Breast epithelium (tissue), 4 donors: ENCODE results near the gene RAB5IF. TPM values are rescaled to one million over a fixed set of nuclear protein-coding genes. Genes with fewer than 3 reads are reported as not detected.

Experiments used
- DNase-seq, 2 donors: peaks; one replicate each; pipeline ENCODE4 v3.0.0-alpha.2; 2019; ENCODE audit warnings: low spot score in 2 of 2
- H3K27ac ChIP-seq, 2 donors: fragments of 200-600 bp; sonication (generic) in 1 of 2; one replicate each; pipeline ENCODE4 v1.5.1; 2016 to 2019; ENCODE audit warnings: mild to moderate bottlenecking in 1 of 2
- H3K27me3 ChIP-seq, 2 donors: fragments of 200-600 bp; sonication (generic) in 1 of 2; one replicate each; pipeline versions ENCODE4 v1.5.1 to v1.6.0; 2017 to 2019; ENCODE audit warnings: control low read depth in 1 of 2, mild to moderate bottlenecking in 1 of 2
- H3K36me3 ChIP-seq: fragments of 200-600 bp; one replicate; pipeline ENCODE4 v1.5.1; 2019
- H3K4me1 ChIP-seq, 2 donors: fragments of 200-600 bp; sonication (generic); one replicate each; pipeline ENCODE4 v1.5.1; 2016 to 2019; ENCODE audit warnings: control low read depth in 1 of 2
- H3K4me3 ChIP-seq, 3 donors: fragments of 200-600 bp; sonication (generic); 1 replicate in 2 of 3; 2 replicates in 1 of 3; pipeline ENCODE4 v1.5.1; 2016 to 2019; ENCODE audit warnings: mild to moderate bottlenecking in 3 of 3, moderate library complexity in 2 of 3
- H3K9me3 ChIP-seq, 2 donors: fragments of 200-600 bp; sonication (generic) in 1 of 2; one replicate each; pipeline ENCODE4 v1.5.1; 2016 to 2019; ENCODE audit warnings: control low read depth in 1 of 2
- POLR2A ChIP-seq: fragments of 450-650 bp; IDR thresholded peaks from one replicate; pipeline ENCODE4 v1.6.1; 2016; ENCODE audit warnings: antibody characterized with exemption, mild to moderate bottlenecking, moderate library complexity
- POLR2AphosphoS5 ChIP-seq, 3 donors: sonication (generic); formaldehyde crosslinking; IDR thresholded peaks; one replicate each; pipeline ENCODE4 v1.6.1; 2017; ENCODE audit warnings: antibody characterized with exemption in 3 of 3
- intact Hi-C: fragments of 100-400 bp; cut with DNase I; formaldehyde crosslinking; loops from one replicate; pipeline ENCODE4 v1.15.1; 2023; ENCODE audit warnings: low total_unique reads
- total RNA-seq, 3 donors: library from RNA; depleted of rRNA; stranded (reverse); fragments of >200 nt; gene quantifications; one replicate each; pipeline ENCODE4 v1.1.0, GENCODE V29; 2016
- TF ChIP-seq, protein P1 (sequence below), 3 donors: fragments of 450-650 bp; IDR thresholded peaks; one replicate each; pipeline ENCODE4 v1.5.1; 2016 to 2017; ENCODE audit warnings: antibody characterized with exemption in 3 of 3, mild to moderate bottlenecking in 3 of 3, moderate library complexity in 3 of 3

Gene RAB5IF
- total RNA-seq, 3 donors from 2014 or later, result 70.2 to 79.9 (median 77.7) TPM

DNA sequence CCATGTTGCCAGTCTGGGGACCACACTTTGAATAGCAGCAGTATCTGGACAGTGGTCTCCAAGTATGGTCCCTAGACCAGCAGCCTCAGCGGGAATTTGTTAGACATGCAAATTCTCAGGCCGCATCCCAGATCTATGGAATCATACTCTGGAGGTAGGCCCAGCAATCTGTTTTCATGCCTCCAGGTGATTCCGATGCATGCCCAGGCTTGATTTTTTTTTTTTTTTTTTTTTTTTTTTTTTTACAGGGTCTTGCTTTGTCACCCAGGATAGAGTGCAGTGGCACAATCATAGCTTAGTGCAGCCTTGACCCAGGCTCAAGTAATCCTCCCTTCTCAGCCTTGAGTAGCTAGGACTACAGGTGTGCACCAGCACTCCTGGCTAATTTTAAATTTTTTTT is 41.1 kb downstream of the RAB5IF start:
- Histone ChIP-seq H3K27me3 (no peaks in the 10 kb centered on the region), H3K36me3 (no peaks in the 10 kb centered on the region), H3K4me1 (no peaks in the 10 kb centered on the region), H3K27ac (no peak overlapping the region), H3K4me3 (no peak overlapping the region), H3K9me3 (no peaks in the 10 kb centered on the region)
- TF ChIP-seq POLR2A (no peak), POLR2AphosphoS5 (IDR thresholded peaks at IDR 0.05) (no peak)
- TF ChIP-seq, protein P1, sequence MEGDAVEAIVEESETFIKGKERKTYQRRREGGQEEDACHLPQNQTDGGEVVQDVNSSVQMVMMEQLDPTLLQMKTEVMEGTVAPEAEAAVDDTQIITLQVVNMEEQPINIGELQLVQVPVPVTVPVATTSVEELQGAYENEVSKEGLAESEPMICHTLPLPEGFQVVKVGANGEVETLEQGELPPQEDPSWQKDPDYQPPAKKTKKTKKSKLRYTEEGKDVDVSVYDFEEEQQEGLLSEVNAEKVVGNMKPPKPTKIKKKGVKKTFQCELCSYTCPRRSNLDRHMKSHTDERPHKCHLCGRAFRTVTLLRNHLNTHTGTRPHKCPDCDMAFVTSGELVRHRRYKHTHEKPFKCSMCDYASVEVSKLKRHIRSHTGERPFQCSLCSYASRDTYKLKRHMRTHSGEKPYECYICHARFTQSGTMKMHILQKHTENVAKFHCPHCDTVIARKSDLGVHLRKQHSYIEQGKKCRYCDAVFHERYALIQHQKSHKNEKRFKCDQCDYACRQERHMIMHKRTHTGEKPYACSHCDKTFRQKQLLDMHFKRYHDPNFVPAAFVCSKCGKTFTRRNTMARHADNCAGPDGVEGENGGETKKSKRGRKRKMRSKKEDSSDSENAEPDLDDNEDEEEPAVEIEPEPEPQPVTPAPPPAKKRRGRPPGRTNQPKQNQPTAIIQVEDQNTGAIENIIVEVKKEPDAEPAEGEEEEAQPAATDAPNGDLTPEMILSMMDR (IDR thresholded peaks at IDR 0.05), result no peak
- no peak for DNase-seq
- intact Hi-C loops, result no loop called here

GRCh38 chr20:36647196-36648121 is 41.9 kb downstream of the RAB5IF start:
- Histone ChIP-seq H3K27ac (no peak overlapping the region), H3K9me3 (no peaks in the 10 kb centered on the region), H3K4me3 (no peak overlapping the region), H3K36me3 (no peaks in the 10 kb centered on the region), H3K27me3 (no peaks in the 10 kb centered on the region), H3K4me1 (no peaks in the 10 kb centered on the region)
- DNase-seq, result no peak
- no peak for TF ChIP-seq POLR2A
- TF ChIP-seq POLR2AphosphoS5 (IDR thresholded peaks at IDR 0.05), result no peak
- TF ChIP-seq, protein P1 (IDR thresholded peaks at IDR 0.05), result no peak
- intact Hi-C loops, result no loop called here

DNA sequence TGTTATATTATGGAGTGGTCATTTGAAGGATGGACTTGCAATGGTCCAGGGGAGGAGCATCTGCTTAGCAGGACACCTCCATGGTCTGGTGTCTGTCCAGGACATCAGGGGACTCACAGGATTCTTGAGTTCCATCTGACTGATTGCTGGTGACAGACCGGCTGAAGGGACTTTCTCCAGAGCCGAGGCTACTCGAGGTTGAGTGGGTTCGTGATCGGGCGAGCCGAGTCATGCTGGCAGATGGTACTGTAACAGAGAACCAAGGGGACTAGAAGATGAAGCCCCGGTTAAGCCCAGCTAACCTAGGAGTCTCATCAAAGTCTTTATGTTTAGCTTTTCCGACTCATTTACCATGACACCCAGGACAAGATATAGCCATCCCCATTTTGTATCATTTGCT is 47.9 kb downstream of the RAB5IF start:
- H3K4me3 ChIP-seq, result no peak overlapping the region
- TF ChIP-seq, protein P1 (IDR thresholded peaks at IDR 0.05), result no peak
- TF ChIP-seq POLR2A, result no peak
- TF ChIP-seq POLR2AphosphoS5 (IDR thresholded peaks at IDR 0.05), result no peak
- intact Hi-C loops, result no loop called here
- no peaks in the 10 kb centered on the region for H3K4me1 ChIP-seq
- no peaks in the 10 kb centered on the region for H3K27me3 ChIP-seq
- no peak for DNase-seq
- H3K9me3 ChIP-seq, result no peaks in the 10 kb centered on the region
- H3K27ac ChIP-seq, result no peak overlapping the region
- H3K36me3 ChIP-seq, result no peaks in the 10 kb centered on the region

DNA sequence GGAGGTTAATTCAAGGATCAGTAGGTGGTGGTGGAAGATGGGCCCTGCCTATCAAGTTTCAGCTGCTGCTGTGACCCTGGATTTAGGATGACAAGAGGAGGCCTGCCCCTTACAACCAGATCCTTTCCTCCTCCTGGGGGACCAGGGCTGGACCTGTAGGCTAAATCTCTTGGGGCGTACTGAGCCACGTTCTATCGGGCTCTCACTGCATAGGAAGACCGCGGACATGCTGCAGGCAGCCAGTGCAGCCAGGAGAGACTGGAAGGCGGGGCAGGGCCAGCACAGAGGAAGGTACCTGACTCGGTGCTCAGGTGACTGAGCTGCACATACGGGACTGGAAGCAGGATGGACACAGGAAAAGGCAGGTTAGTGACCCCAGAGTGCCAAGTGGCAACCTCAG is 48.9 kb downstream of the RAB5IF start:
- TF ChIP-seq POLR2AphosphoS5 (IDR thresholded peaks at IDR 0.05) (no peak), POLR2A (no peak)
- TF ChIP-seq, protein P1 (IDR thresholded peaks at IDR 0.05), result no peak
- H3K9me3 ChIP-seq, result no peaks in the 10 kb centered on the region
- no peak overlapping the region for H3K27ac ChIP-seq
- no peak for DNase-seq
- no peaks in the 10 kb centered on the region for H3K4me1 ChIP-seq
- no peaks in the 10 kb centered on the region for H3K27me3 ChIP-seq
- H3K4me3 ChIP-seq, result no peak overlapping the region
- intact Hi-C loops, result no loop called here
- no peaks in the 10 kb centered on the region for H3K36me3 ChIP-seq

DNA sequence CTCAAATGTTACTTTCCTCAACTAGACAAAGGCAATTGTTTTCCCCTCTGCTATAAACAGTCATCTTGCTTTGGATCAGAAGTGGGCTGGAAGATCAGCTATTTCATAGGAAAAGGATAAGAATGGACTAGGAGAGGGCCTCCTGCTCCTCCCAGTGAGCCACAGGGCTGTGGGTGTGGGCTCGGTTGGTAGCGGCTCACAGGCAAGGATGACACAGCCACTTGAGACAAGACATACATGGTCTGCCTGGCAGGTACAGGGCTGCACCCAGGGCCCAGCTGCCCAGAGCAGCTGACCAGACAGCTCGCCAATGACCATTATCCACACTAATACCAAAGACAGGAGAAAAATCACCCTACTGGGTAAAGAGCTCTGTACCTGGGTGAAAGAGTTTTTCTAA is 49.4 kb downstream of the RAB5IF start:
- Histone ChIP-seq H3K27ac (no peak overlapping the region), H3K9me3 (no peaks in the 10 kb centered on the region), H3K4me3 (no peak overlapping the region), H3K27me3 (no peaks in the 10 kb centered on the region), H3K4me1 (no peaks in the 10 kb centered on the region), H3K36me3 (no peaks in the 10 kb centered on the region)
- no peak for TF ChIP-seq POLR2AphosphoS5 (IDR thresholded peaks at IDR 0.05)
- no peak for TF ChIP-seq POLR2A
- TF ChIP-seq, protein P1 (IDR thresholded peaks at IDR 0.05), result no peak
- DNase-seq, result no peak
- intact Hi-C loops, result no loop called here
